Measurements from ENCODE around the gene SLF2. TPM values are rescaled to one million over a fixed set of nuclear protein-coding genes. Genes with fewer than 3 reads are reported as not detected.
A peak's percentile ranks its signal among the peaks of the same experiment; 100 is the strongest.

Gene SLF2
- total and polyA plus RNA-seq, 2 of the 8 experiments (the other 6 are each of a cell fraction or from before 2014, with no cell fraction given): 5.5 to 20.9 TPM

DNA sequence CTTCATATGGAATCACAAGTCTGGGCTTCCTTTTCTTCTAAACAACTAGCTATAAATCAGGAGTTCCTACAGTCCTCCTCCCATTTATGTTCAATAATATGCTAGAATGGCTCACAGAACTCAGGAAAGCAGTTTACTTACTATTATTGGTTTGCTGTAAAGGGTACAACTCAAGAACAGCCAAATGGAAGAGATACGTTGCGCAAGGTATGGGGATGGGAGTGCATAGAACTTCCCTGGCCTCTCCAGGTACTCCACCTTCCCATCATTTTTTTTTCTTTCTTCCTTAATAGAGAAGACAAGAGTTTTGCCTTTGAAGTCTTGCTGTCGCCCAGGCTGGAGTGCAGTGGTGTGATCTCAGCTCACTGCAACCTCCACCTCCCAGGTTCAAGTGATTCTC lies 29.5 kb downstream of the SLF2 start:
- H3K9ac ChIP-seq (replicated peaks in 1 of 4; ENCODE audit: extremely low read depth in 1 of 4, low read depth in 3 of 4, low read length in 3 of 4): no peak overlapping the region
- H3K14ac ChIP-seq (ENCODE audit: insufficient read length): no peak overlapping the region
- no peak overlapping the region for H4K8ac ChIP-seq (ENCODE audit: extremely low read depth, insufficient read depth, low read length)
- H2BK20ac ChIP-seq (ENCODE audit: low read length): no peak overlapping the region
- H3K79me2 ChIP-seq (ENCODE audit: control insufficient read depth in 1 of 2, insufficient read depth in 2 of 2, low read length in 2 of 2): no peaks in the 10 kb centered on the region
- H3K79me1 ChIP-seq (ENCODE audit: low read depth, low read length): no peaks in the 10 kb centered on the region
- POLR2A ChIA-PET (ENCODE audit: partially characterized antibody): interaction anchor here (1.2 to 1.3 kb wide), 2 partner anchors 8 to 20 kb away, joined by 3 to 4 read pairs; no protein-coding TSS in a partner anchor
- H3K27me3 ChIP-seq (replicated peaks in 1 of 4; ENCODE audit: control insufficient read depth in 3 of 4, extremely low read depth in 1 of 4, insufficient read depth in 3 of 4, low read length in 3 of 4): no peaks in the 10 kb centered on the region
- CTCF ChIA-PET (ENCODE audit: partially characterized antibody): interaction anchor here (1.4 kb wide), 2 partner anchors 8 to 12 kb away, joined by 3 to 6 read pairs; no protein-coding TSS in a partner anchor
- FAIRE-seq (no peak), DNase-seq (ENCODE audit: low read depth in 1 of 2, low spot score in 2 of 2) (no peak)
- no peak overlapping the region for H3K56ac ChIP-seq (replicated peaks; ENCODE audit: insufficient read length, low read depth, low read length)
- TF ChIP-seq CEBPB (IDR thresholded peaks at IDR 0.05; ENCODE audit: low read depth, low read length) (peak; percentile 28; the same call in 1 of the 2 replicates), POU5F1 (IDR thresholded peaks at IDR 0.05; ENCODE audit: low read depth, low read length) (no peak)
- H3K4me2 ChIP-seq (ENCODE audit: insufficient read depth in 1 of 2, low read depth in 2 of 2, low read length in 2 of 2): no peak overlapping the region
- H4K91ac ChIP-seq (replicated peaks; ENCODE audit: insufficient read length, low read length): no peak overlapping the region
- H2AFZ ChIP-seq (ENCODE audit: low read length): no peak overlapping the region
- H3K23ac ChIP-seq (ENCODE audit: insufficient read length): no peak overlapping the region
- H3K4me1 ChIP-seq (replicated peaks in 1 of 4; ENCODE audit: control insufficient read depth in 3 of 4, insufficient read depth in 4 of 4, low read length in 3 of 4): no peaks in the 10 kb centered on the region
- no peak overlapping the region for H3K4ac ChIP-seq (replicated peaks; ENCODE audit: insufficient read length, low read depth, low read length)
- no peak overlapping the region for H3K27ac ChIP-seq (ENCODE audit: low read depth, low read length)
- no peak overlapping the region for H2BK15ac ChIP-seq (ENCODE audit: low read length)
- WGBS, 2 experiments (ENCODE audit: extremely low coverage in 1 of 2, insufficient coverage in 1 of 2, insufficient read length in 1 of 2, insufficient replicate concordance in 2 of 2, low coverage in 1 of 2, low lambda C conversion rate in 2 of 2, missing lambda C conversion rate in 1 of 2): 93% methylated on average over 3 of the region's 3 CpGs; no CpG with 5 or more reads in 1 of the 2 experiments
- H2BK120ac ChIP-seq (replicated peaks; ENCODE audit: low read depth, low read length): no peak overlapping the region
- H4K20me1 ChIP-seq (replicated peaks in 1 of 2; ENCODE audit: control insufficient read depth in 1 of 2, insufficient read depth in 2 of 2, low read length in 2 of 2): no peaks in the 10 kb centered on the region
- H3K4me3 ChIP-seq (ENCODE audit: extremely low read depth in 1 of 4, insufficient read depth in 2 of 4, low read depth in 3 of 4, low read length in 4 of 4): no peak overlapping the region
- H3K23me2 ChIP-seq (ENCODE audit: low read depth, low read length): peaks cover 2% of the 10 kb centered on the region; the same call in 1 of the 2 replicates
- H3K36me3 ChIP-seq (ENCODE audit: control insufficient read depth in 2 of 4, insufficient read depth in 4 of 4, low read length in 3 of 4): peaks cover 5 to 69% (median 19%) of the 10 kb centered on the region in 4 experiments; a peak in 7 of 8 replicates
- H2AK5ac ChIP-seq (ENCODE audit: low read depth, low read length): no peak overlapping the region
- no peak overlapping the region for H4K5ac ChIP-seq (ENCODE audit: insufficient read length, low read depth, low read length)
- no peak overlapping the region for H3K18ac ChIP-seq (ENCODE audit: extremely low read depth, low read length)
- no peaks in the 10 kb centered on the region for H3K9me3 ChIP-seq (ENCODE audit: insufficient read depth in 2 of 2, low read depth in 1 of 2, low read length in 1 of 2)
- no peak overlapping the region for H2BK12ac ChIP-seq (ENCODE audit: low read depth, low read length)
- no peak overlapping the region for H2BK5ac ChIP-seq (ENCODE audit: low read depth, low read length)
